ENCODE results near the gene GYPB.
"Not testable (repeated sequence)": the region's sequence is repeated elsewhere in the genome, so short reads cannot be mapped to it uniquely, and the experiment has no call there.

GYPB gene

GRCh38 chr4:144019277-144019676 lies at the start of gene GYPB:
TSS of gene GYPB (minus strand) at chr4:144019380. CDS start at chr4:144019287, 93 bp downstream.
- H3K9me3 ChIP-seq (ENCODE audit: control insufficient read depth, insufficient read depth, low read length); H3K36me3 ChIP-seq (ENCODE audit: insufficient read depth, low read length); H3K9ac ChIP-seq (ENCODE audit: low read depth, low read length); H3K4me1 ChIP-seq (ENCODE audit: insufficient read depth, low read length): not testable (repeated sequence)

- not testable (repeated sequence) for H3K36me3 ChIP-seq (ENCODE audit: insufficient read depth, low read length); H3K9ac ChIP-seq (ENCODE audit: low read depth, low read length); H3K9me3 ChIP-seq (ENCODE audit: control insufficient read depth, insufficient read depth, low read length); H3K4me1 ChIP-seq (ENCODE audit: insufficient read depth, low read length)
Observed at GRCh38 chr4:144061556-144061955, 42.4 kb upstream of the GYPB start.

- not testable (repeated sequence) for H3K9ac ChIP-seq (ENCODE audit: low read depth, low read length); H3K9me3 ChIP-seq (ENCODE audit: control insufficient read depth, insufficient read depth, low read length); H3K4me1 ChIP-seq (ENCODE audit: insufficient read depth, low read length); H3K36me3 ChIP-seq (ENCODE audit: insufficient read depth, low read length)
Observed at GRCh38 chr4:144060234-144060859, 41.2 kb upstream of the GYPB start.

GRCh38 chr4:144056800-144057199 lies 37.6 kb upstream of the GYPB start:
- H3K4me1 ChIP-seq (ENCODE audit: insufficient read depth, low read length) = no peaks in the 10 kb centered on the region
- no peak overlapping the region for H3K9ac ChIP-seq (ENCODE audit: low read depth, low read length)
- H3K9me3 ChIP-seq (ENCODE audit: control insufficient read depth, insufficient read depth, low read length) = no peaks in the 10 kb centered on the region
- no peaks in the 10 kb centered on the region for H3K36me3 ChIP-seq (ENCODE audit: insufficient read depth, low read length)

GRCh38 chr4:144055336-144055735 lies 36.2 kb upstream of the GYPB start:
- H3K9me3 ChIP-seq (ENCODE audit: control insufficient read depth, insufficient read depth, low read length) = not testable (repeated sequence)

GRCh38 chr4:144051494-144051893 lies 32.3 kb upstream of the GYPB start:
- not testable (repeated sequence) for H3K9me3 ChIP-seq (ENCODE audit: control insufficient read depth, insufficient read depth, low read length); H3K9ac ChIP-seq (ENCODE audit: low read depth, low read length); H3K4me1 ChIP-seq (ENCODE audit: insufficient read depth, low read length); H3K36me3 ChIP-seq (ENCODE audit: insufficient read depth, low read length)

More at GRCh38 chr4:144055336-144055735, 36.2 kb upstream of the GYPB start:
- H3K4me1 ChIP-seq (ENCODE audit: insufficient read depth, low read length); H3K9ac ChIP-seq (ENCODE audit: low read depth, low read length); H3K36me3 ChIP-seq (ENCODE audit: insufficient read depth, low read length): not testable (repeated sequence)

- H3K36me3 ChIP-seq (ENCODE audit: insufficient read depth, low read length); H3K9ac ChIP-seq (ENCODE audit: low read depth, low read length): not testable (repeated sequence)
Observed at GRCh38 chr4:144050631-144051030, 31.5 kb upstream of the GYPB start.

GRCh38 chr4:144049495-144050424 lies 30.6 kb upstream of the GYPB start:
- H3K9me3 ChIP-seq (ENCODE audit: control insufficient read depth, insufficient read depth, low read length) = not testable (repeated sequence)

More at GRCh38 chr4:144050631-144051030, 31.5 kb upstream of the GYPB start:
- not testable (repeated sequence) for H3K4me1 ChIP-seq (ENCODE audit: insufficient read depth, low read length); H3K9me3 ChIP-seq (ENCODE audit: control insufficient read depth, insufficient read depth, low read length)

GRCh38 chr4:144044936-144045335 lies 25.8 kb upstream of the GYPB start:
- H3K9ac ChIP-seq (ENCODE audit: low read depth, low read length); H3K36me3 ChIP-seq (ENCODE audit: insufficient read depth, low read length); H3K9me3 ChIP-seq (ENCODE audit: control insufficient read depth, insufficient read depth, low read length); H3K4me1 ChIP-seq (ENCODE audit: insufficient read depth, low read length): not testable (repeated sequence)

More at GRCh38 chr4:144049495-144050424, 30.6 kb upstream of the GYPB start:
- not testable (repeated sequence) for H3K36me3 ChIP-seq (ENCODE audit: insufficient read depth, low read length); H3K4me1 ChIP-seq (ENCODE audit: insufficient read depth, low read length); H3K9ac ChIP-seq (ENCODE audit: low read depth, low read length)

- H3K4me1 ChIP-seq (ENCODE audit: insufficient read depth, low read length); H3K9ac ChIP-seq (ENCODE audit: low read depth, low read length); H3K36me3 ChIP-seq (ENCODE audit: insufficient read depth, low read length); H3K9me3 ChIP-seq (ENCODE audit: control insufficient read depth, insufficient read depth, low read length): not testable (repeated sequence)
Observed at GRCh38 chr4:144032580-144032979, 13.4 kb upstream of the GYPB start.

- not testable (repeated sequence) for H3K9ac ChIP-seq (ENCODE audit: low read depth, low read length); H3K36me3 ChIP-seq (ENCODE audit: insufficient read depth, low read length); H3K4me1 ChIP-seq (ENCODE audit: insufficient read depth, low read length); H3K9me3 ChIP-seq (ENCODE audit: control insufficient read depth, insufficient read depth, low read length)
Observed at GRCh38 chr4:144031875-144032274, 12.7 kb upstream of the GYPB start.

- H3K9ac ChIP-seq (ENCODE audit: low read depth, low read length); H3K36me3 ChIP-seq (ENCODE audit: insufficient read depth, low read length); H3K9me3 ChIP-seq (ENCODE audit: control insufficient read depth, insufficient read depth, low read length); H3K4me1 ChIP-seq (ENCODE audit: insufficient read depth, low read length): not testable (repeated sequence)
Observed at GRCh38 chr4:144031369-144031768, 12.2 kb upstream of the GYPB start.

- H3K36me3 ChIP-seq (ENCODE audit: insufficient read depth, low read length); H3K4me1 ChIP-seq (ENCODE audit: insufficient read depth, low read length); H3K9ac ChIP-seq (ENCODE audit: low read depth, low read length); H3K9me3 ChIP-seq (ENCODE audit: control insufficient read depth, insufficient read depth, low read length): not testable (repeated sequence)
Observed at GRCh38 chr4:144030708-144031107, 11.5 kb upstream of the GYPB start.

GRCh38 chr4:144026682-144027081 lies 7.5 kb upstream of the GYPB start:
- not testable (repeated sequence) for H3K9ac ChIP-seq (ENCODE audit: low read depth, low read length); H3K36me3 ChIP-seq (ENCODE audit: insufficient read depth, low read length); H3K9me3 ChIP-seq (ENCODE audit: control insufficient read depth, insufficient read depth, low read length); H3K4me1 ChIP-seq (ENCODE audit: insufficient read depth, low read length)

GRCh38 chr4:144024399-144025053 lies 5.3 kb upstream of the GYPB start:
- not testable (repeated sequence) for H3K9me3 ChIP-seq (ENCODE audit: control insufficient read depth, insufficient read depth, low read length); H3K36me3 ChIP-seq (ENCODE audit: insufficient read depth, low read length); H3K9ac ChIP-seq (ENCODE audit: low read depth, low read length); H3K4me1 ChIP-seq (ENCODE audit: insufficient read depth, low read length)
